HEK293T (cell line): Measurements from ENCODE around the gene OSTF1.

Experiments
- CTCF ChIA-PET: fragments of 350-600 bp; formaldehyde crosslinking; extraction: SDS; loops from one replicate; lab custom pipeline; 2021; ENCODE audit warnings: antibody characterized with exemption, inconsistent platforms; lab: Yijun Ruan, JAX
- POLR2A ChIA-PET: fragments of 350-600 bp; formaldehyde crosslinking; extraction: SDS; loops from one replicate; lab custom pipeline; 2020; ENCODE audit warnings: antibody characterized with exemption, inconsistent platforms; lab: Yijun Ruan, JAX
- DNase-seq: peaks from one replicate; pipeline ENCODE4 v3.0.0; 2012; ENCODE audit warnings: mixed read lengths; ENCODE audit errors: extremely low spot score
- ARNT ChIP-seq: fragments of 450-650 bp; IDR thresholded peaks from 2 replicates; pipeline ENCODE4 v1.6.1; 2017; ENCODE audit warnings: mild to moderate bottlenecking
- BHLHE40 ChIP-seq: fragments of 450-650 bp; IDR thresholded peaks from 2 replicates; pipeline ENCODE4 v1.6.1; 2016; ENCODE audit warnings: mild to moderate bottlenecking, moderate library complexity, borderline replicate concordance
- CTBP1 ChIP-seq: fragments of 450-650 bp; IDR thresholded peaks from 2 replicates; pipeline ENCODE4 v1.6.1; 2016; ENCODE audit warnings: borderline replicate concordance
- ELF4 ChIP-seq: fragments of 450-650 bp; IDR thresholded peaks from 2 replicates; pipeline ENCODE4 v1.6.1; 2017; ENCODE audit warnings: antibody characterized with exemption
- FOXA1 ChIP-seq: fragments of 450-650 bp; IDR thresholded peaks from 2 replicates; pipeline ENCODE4 v1.6.1; 2016; ENCODE audit warnings: mild to moderate bottlenecking
- FOXK2 ChIP-seq: fragments of 450-650 bp; IDR thresholded peaks from 2 replicates; pipeline ENCODE4 v1.6.1; 2016; ENCODE audit warnings: mild to moderate bottlenecking
- FOXM1 ChIP-seq: fragments of 450-650 bp; IDR thresholded peaks from 2 replicates; pipeline ENCODE4 v1.6.1; 2017; ENCODE audit warnings: mild to moderate bottlenecking, borderline replicate concordance
- HDGF ChIP-seq: fragments of 450-650 bp; IDR thresholded peaks from 2 replicates; pipeline ENCODE4 v1.6.1; 2017; ENCODE audit warnings: antibody characterized with exemption, borderline replicate concordance
- L3MBTL2 ChIP-seq: fragments of 450-650 bp; conservative IDR thresholded peaks from 2 replicates; pipeline ENCODE4 v1.6.1; 2016; ENCODE audit warnings: mild to moderate bottlenecking
- LEF1 ChIP-seq: fragments of 450-650 bp; IDR thresholded peaks from 2 replicates; pipeline ENCODE4 v1.6.1; 2017; ENCODE audit warnings: mild to moderate bottlenecking, borderline replicate concordance
- NFRKB ChIP-seq: fragments of 450-650 bp; IDR thresholded peaks from 2 replicates; pipeline ENCODE4 v1.6.1; 2016; ENCODE audit warnings: mild to moderate bottlenecking, moderate library complexity
- PKNOX1 ChIP-seq: fragments of 450-650 bp; IDR thresholded peaks from 2 replicates; pipeline ENCODE4 v1.6.1; 2016
- SP1 ChIP-seq: fragments of 450-650 bp; IDR thresholded peaks from 2 replicates; pipeline ENCODE4 v1.6.1; 2017
- SUZ12 ChIP-seq: fragments of 450-650 bp; IDR thresholded peaks from 2 replicates; pipeline ENCODE4 v1.6.1; 2016; ENCODE audit warnings: mild to moderate bottlenecking
- TARDBP ChIP-seq: fragments of 450-650 bp; IDR thresholded peaks from 2 replicates; pipeline ENCODE4 v1.6.1; 2016
- ZNF384 ChIP-seq: fragments of 450-650 bp; IDR thresholded peaks from 2 replicates; pipeline ENCODE4 v1.6.1; 2016

Gene OSTF1

DNA sequence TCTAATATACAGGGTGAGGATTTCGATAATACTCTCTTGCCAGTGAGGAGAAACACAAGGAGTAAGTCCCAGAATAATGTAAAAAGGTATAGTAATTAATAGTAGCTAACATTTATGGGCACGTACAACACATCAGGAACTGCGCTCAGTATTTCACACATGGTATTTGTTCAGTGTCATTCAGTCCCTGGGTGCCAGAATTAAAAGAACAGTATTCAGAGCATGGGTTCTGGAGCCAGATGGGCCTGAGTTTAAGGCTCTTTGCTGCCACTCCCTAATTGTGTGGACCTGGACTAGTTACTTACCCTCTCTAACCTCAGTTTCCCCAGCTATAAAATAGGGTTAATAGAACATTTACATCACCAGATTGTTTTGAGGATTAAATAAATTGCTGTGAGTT is 16.3 kb downstream of the OSTF1 start:
- POLR2A ChIA-PET: no interaction called here

DNA sequence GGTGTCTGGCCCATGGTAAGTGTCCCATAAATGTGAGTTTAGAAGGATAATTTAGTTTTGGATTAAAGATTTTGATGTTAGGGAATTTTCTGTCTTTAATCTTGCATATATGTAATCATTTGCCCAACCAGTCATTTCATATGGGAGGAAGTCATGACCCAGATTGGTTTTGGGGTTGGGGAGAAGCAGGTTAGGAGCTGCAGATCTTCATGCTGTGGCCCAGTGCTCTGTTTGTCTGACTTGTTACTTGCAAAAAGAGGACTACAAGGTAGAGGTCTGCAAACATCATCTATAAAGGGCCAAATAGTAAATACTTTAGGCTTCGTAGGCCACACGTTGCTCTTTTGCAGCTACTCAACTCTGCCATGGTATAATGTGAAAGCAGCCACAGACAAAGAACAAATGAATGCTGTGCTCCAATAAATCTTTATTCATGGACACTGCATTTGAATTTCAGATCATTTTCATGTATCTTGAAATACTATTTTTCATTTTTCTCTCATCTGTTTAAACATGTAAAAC is 16.8 kb downstream of the OSTF1 start:
- no peak for DNase-seq
- ChIA-PET POLR2A (no interaction called here), CTCF (no interaction called here)
- TF ChIP-seq ARNT (no peak), L3MBTL2 (no peak), CTBP1 (no peak), FOXA1 (no peak), PKNOX1 (no peak), ELF4 (no peak), NFRKB (no peak), FOXM1 (no peak), FOXK2 (no peak), SP1 (no peak), SUZ12 (no peak), ZNF384 (no peak)

More for the DNA sequence above, 16.3 kb downstream of the OSTF1 start:
- no peak for TF ChIP-seq CTBP1
- TF ChIP-seq PKNOX1: no peak
- TF ChIP-seq FOXM1: no peak
- TF ChIP-seq SP1: no peak
- no peak for TF ChIP-seq LEF1
- TF ChIP-seq HDGF: no peak
- TF ChIP-seq BHLHE40: no peak
- no peak for TF ChIP-seq L3MBTL2
- no peak for TF ChIP-seq ZNF384
- TF ChIP-seq FOXA1: no peak
- TF ChIP-seq ARNT: no peak
- DNase-seq: no peak
- CTCF ChIA-PET: interaction anchor here (0.6 kb wide), 1 partner anchor 1167 kb away, joined by 3 read pairs; no protein-coding TSS in a partner anchor

DNA sequence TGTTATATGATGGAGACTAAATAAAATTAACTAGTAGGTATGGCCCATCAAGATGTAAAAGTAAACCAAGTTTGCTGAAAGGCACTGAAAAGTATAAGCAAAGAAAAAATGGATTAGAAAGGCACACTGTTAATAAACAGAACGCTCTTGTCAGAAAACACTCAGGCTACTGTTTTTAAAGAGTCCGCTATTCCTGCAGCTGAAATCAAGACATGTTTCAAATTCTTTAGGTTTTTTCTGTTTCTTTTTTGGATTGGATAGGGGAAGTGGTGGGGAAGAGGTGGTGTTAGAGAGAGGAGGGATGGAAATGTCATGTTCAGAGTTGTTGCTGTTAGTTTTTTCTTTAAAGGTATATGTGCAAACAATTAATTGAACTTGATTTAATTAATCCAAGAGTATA is 17.5 kb downstream of the OSTF1 start:
- DNase-seq: no peak
- CTCF ChIA-PET: no interaction called here
- no peak for TF ChIP-seq PKNOX1
- TF ChIP-seq ARNT: no peak
- TF ChIP-seq L3MBTL2: no peak
- POLR2A ChIA-PET: no interaction called here

DNA sequence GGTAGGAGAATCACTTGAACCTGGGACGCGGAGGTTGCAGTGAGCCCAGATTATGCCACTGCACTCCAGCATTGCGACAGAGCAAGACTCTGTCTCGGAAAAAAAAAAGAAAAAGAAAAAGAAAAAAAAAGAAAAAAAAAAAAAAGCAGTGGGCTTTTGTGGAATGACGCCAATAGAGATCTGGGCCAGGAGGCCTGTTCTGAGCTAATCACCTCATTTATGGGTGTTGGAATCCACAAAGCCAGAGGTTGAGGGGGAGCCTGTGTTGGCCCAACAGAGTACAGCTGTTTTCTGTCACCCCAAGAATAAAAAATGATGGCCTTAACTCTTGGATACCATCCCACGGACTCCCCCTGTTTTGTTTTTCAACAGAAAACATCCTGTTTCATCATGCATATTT is 18.5 kb downstream of the OSTF1 start:
- no peak for TF ChIP-seq NFRKB
- TF ChIP-seq SUZ12: no peak
- ChIA-PET CTCF (no interaction called here), POLR2A (no interaction called here)
- no peak for DNase-seq

- TF ChIP-seq L3MBTL2: no peak
- TF ChIP-seq TARDBP: no peak
- TF ChIP-seq FOXK2: no peak
- no peak for TF ChIP-seq CTBP1
- no peak for TF ChIP-seq LEF1
- TF ChIP-seq PKNOX1: no peak
- POLR2A ChIA-PET: no interaction called here
- no peak for DNase-seq
- CTCF ChIA-PET: no interaction called here
Measured at GRCh38 chr9:75108571-75108970, 20.3 kb downstream of the OSTF1 start.

GRCh38 chr9:75109210-75109839 is 21.0 kb downstream of the OSTF1 start:
- no peak for DNase-seq
- TF ChIP-seq L3MBTL2 (no peak), FOXK2 (no peak), ELF4 (no peak), ZNF384 (no peak), CTBP1 (no peak), FOXA1 (no peak), HDGF (no peak), PKNOX1 (no peak), SUZ12 (no peak), NFRKB (no peak), SP1 (no peak), ARNT (no peak), TARDBP (no peak), FOXM1 (no peak), LEF1 (no peak), BHLHE40 (no peak)
- ChIA-PET POLR2A (no interaction called here), CTCF (no interaction called here)
